HEK293 (cell line): ENCODE results near the gene RRP15.

Experiments used
- TF ChIP-seq, protein P1 (sequence below): fragments of 450-650 bp; formaldehyde crosslinking; IDR thresholded peaks from 2 replicates; pipeline ENCODE4 v1.5.1; 2016; ENCODE audit warnings: missing biosample characterization, missing genetic modification characterization
- TF ChIP-seq, protein P2 (sequence below): fragments of 450-650 bp; formaldehyde crosslinking; IDR thresholded peaks from 2 replicates; pipeline ENCODE4 v1.5.1; 2016; ENCODE audit warnings: missing biosample characterization, missing genetic modification characterization, borderline replicate concordance

DNA sequence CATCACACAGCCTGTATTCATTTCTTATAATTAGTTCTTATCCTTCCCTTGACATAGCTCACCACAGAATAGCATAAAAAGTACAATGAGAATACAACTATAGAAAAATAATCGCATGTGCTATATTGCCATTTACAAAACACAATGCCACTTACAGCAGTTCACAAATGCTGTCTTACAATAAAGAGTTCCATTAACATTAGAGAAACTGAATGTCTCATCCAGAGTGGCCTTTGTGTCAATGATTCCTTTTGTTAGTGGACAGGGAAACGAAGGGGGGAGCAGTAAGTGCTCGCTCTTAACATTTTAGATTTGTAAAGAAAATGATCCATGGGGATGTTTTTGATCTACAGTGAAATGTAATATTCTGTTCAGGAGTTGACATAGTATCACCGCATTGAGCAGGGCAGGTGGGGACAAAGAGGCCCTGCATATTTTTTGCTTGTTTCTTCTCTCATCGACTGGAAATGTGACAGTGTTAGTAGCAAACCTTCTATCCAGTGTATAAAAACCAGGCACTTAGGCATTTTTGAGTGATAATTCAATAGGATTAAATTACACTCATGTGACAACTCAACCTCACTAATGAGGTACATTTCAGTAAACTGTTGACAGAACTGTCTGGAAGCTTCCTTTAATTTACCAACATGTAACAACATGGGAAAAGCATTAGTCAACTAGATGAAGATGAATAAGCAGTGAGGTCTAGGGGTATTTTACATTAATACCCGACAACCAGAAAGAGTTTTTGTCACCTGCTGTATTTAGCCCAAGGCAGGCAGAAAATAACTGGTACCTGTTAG, 35.6 kb upstream of the RRP15 start:
- TF ChIP-seq, protein P1, sequence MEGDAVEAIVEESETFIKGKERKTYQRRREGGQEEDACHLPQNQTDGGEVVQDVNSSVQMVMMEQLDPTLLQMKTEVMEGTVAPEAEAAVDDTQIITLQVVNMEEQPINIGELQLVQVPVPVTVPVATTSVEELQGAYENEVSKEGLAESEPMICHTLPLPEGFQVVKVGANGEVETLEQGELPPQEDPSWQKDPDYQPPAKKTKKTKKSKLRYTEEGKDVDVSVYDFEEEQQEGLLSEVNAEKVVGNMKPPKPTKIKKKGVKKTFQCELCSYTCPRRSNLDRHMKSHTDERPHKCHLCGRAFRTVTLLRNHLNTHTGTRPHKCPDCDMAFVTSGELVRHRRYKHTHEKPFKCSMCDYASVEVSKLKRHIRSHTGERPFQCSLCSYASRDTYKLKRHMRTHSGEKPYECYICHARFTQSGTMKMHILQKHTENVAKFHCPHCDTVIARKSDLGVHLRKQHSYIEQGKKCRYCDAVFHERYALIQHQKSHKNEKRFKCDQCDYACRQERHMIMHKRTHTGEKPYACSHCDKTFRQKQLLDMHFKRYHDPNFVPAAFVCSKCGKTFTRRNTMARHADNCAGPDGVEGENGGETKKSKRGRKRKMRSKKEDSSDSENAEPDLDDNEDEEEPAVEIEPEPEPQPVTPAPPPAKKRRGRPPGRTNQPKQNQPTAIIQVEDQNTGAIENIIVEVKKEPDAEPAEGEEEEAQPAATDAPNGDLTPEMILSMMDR (tag by site-specific recombination) = no peak
- TF ChIP-seq, protein P2, sequence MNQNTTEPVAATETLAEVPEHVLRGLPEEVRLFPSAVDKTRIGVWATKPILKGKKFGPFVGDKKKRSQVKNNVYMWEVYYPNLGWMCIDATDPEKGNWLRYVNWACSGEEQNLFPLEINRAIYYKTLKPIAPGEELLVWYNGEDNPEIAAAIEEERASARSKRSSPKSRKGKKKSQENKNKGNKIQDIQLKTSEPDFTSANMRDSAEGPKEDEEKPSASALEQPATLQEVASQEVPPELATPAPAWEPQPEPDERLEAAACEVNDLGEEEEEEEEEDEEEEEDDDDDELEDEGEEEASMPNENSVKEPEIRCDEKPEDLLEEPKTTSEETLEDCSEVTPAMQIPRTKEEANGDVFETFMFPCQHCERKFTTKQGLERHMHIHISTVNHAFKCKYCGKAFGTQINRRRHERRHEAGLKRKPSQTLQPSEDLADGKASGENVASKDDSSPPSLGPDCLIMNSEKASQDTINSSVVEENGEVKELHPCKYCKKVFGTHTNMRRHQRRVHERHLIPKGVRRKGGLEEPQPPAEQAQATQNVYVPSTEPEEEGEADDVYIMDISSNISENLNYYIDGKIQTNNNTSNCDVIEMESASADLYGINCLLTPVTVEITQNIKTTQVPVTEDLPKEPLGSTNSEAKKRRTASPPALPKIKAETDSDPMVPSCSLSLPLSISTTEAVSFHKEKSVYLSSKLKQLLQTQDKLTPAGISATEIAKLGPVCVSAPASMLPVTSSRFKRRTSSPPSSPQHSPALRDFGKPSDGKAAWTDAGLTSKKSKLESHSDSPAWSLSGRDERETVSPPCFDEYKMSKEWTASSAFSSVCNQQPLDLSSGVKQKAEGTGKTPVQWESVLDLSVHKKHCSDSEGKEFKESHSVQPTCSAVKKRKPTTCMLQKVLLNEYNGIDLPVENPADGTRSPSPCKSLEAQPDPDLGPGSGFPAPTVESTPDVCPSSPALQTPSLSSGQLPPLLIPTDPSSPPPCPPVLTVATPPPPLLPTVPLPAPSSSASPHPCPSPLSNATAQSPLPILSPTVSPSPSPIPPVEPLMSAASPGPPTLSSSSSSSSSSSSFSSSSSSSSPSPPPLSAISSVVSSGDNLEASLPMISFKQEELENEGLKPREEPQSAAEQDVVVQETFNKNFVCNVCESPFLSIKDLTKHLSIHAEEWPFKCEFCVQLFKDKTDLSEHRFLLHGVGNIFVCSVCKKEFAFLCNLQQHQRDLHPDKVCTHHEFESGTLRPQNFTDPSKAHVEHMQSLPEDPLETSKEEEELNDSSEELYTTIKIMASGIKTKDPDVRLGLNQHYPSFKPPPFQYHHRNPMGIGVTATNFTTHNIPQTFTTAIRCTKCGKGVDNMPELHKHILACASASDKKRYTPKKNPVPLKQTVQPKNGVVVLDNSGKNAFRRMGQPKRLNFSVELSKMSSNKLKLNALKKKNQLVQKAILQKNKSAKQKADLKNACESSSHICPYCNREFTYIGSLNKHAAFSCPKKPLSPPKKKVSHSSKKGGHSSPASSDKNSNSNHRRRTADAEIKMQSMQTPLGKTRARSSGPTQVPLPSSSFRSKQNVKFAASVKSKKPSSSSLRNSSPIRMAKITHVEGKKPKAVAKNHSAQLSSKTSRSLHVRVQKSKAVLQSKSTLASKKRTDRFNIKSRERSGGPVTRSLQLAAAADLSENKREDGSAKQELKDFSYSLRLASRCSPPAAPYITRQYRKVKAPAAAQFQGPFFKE (tag by site-specific recombination) = no peak
